HEK293 (cell line): ENCODE measurements around the gene PRSS53.
A peak's percentile ranks its signal among the peaks of the same experiment; 100 is the strongest.

Experiments
- BCL11B ChIP-seq: fragments of 450-650 bp; formaldehyde crosslinking; IDR thresholded peaks from 2 replicates; pipeline ENCODE4 v1.5.1; 2016; ENCODE audit warnings: low read depth, missing biosample characterization, missing genetic modification characterization
- EGR2 ChIP-seq: fragments of 450-650 bp; formaldehyde crosslinking; IDR thresholded peaks from 2 replicates; pipeline ENCODE4 v1.5.1; 2016; ENCODE audit warnings: low read depth, missing biosample characterization, missing genetic modification characterization
- GLIS2 ChIP-seq: fragments of 450-650 bp; formaldehyde crosslinking; IDR thresholded peaks from 2 replicates; pipeline ENCODE4 v1.5.1; 2016; ENCODE audit warnings: missing biosample characterization, missing genetic modification characterization
- HOXA7 ChIP-seq: sonication (generic); formaldehyde crosslinking; IDR thresholded peaks from 2 replicates; pipeline ENCODE4 v1.8.1; 2022; ENCODE audit warnings: missing genetic modification reagents, borderline replicate concordance
- REST ChIP-seq: fragments of 450-650 bp; formaldehyde crosslinking; IDR thresholded peaks from 2 replicates; pipeline ENCODE4 v1.5.1; 2016; ENCODE audit warnings: missing biosample characterization, missing genetic modification characterization
- ZEB2 ChIP-seq: fragments of 450-650 bp; formaldehyde crosslinking; IDR thresholded peaks from 2 replicates; pipeline ENCODE4 v1.5.1; 2016; ENCODE audit warnings: missing biosample characterization, missing genetic modification characterization
- ZNF335 ChIP-seq: fragments of 450-650 bp; formaldehyde crosslinking; conservative IDR thresholded peaks from 2 replicates; pipeline ENCODE4 v1.5.1; 2016; ENCODE audit warnings: missing biosample characterization, missing genetic modification characterization
- ZNF341 ChIP-seq: fragments of 450-650 bp; formaldehyde crosslinking; IDR thresholded peaks from 2 replicates; pipeline ENCODE4; 2016; ENCODE audit warnings: low read depth, missing biosample characterization, missing genetic modification characterization
- ZNF394 ChIP-seq: fragments of 450-650 bp; formaldehyde crosslinking; IDR thresholded peaks from 2 replicates; pipeline ENCODE4 v1.5.1; 2016; ENCODE audit warnings: missing biosample characterization, missing genetic modification characterization, mild to moderate bottlenecking, moderate library complexity, borderline replicate concordance
- ZNF426 ChIP-seq: fragments of 450-650 bp; formaldehyde crosslinking; IDR thresholded peaks from 2 replicates; pipeline ENCODE4 v1.5.1; 2017; ENCODE audit warnings: missing biosample characterization, missing genetic modification characterization, mild to moderate bottlenecking, inconsistent platforms, moderate library complexity
- ZNF518A ChIP-seq: fragments of 450-650 bp; formaldehyde crosslinking; conservative IDR thresholded peaks from 2 replicates; pipeline ENCODE4 v1.5.1; 2016; ENCODE audit warnings: low read depth, missing biosample characterization, missing genetic modification characterization
- ZNF600 ChIP-seq: fragments of 450-650 bp; formaldehyde crosslinking; IDR thresholded peaks from 2 replicates; pipeline ENCODE4 v1.5.1; 2016; ENCODE audit warnings: missing biosample characterization, missing genetic modification characterization
- ZNF623 ChIP-seq: fragments of 450-650 bp; formaldehyde crosslinking; IDR thresholded peaks from 2 replicates; pipeline ENCODE4 v1.5.1; 2016; ENCODE audit warnings: missing biosample characterization, missing genetic modification characterization
- ZNF654 ChIP-seq: fragments of 450-650 bp; formaldehyde crosslinking; IDR thresholded peaks from 2 replicates; pipeline ENCODE4 v1.5.1; 2016; ENCODE audit warnings: low read depth, missing biosample characterization, missing genetic modification characterization
- ZNF660 ChIP-seq: fragments of 450-650 bp; IDR thresholded peaks from 2 replicates; pipeline ENCODE4 v1.5.1; 2018; ENCODE audit warnings: missing biosample characterization, mild to moderate bottlenecking, missing genetic modification characterization
- ZNF76 ChIP-seq: fragments of 450-650 bp; formaldehyde crosslinking; IDR thresholded peaks from 2 replicates; pipeline ENCODE4; 2016; ENCODE audit warnings: low read depth, missing biosample characterization, missing genetic modification characterization, borderline replicate concordance
- ZSCAN30 ChIP-seq: fragments of 450-650 bp; IDR thresholded peaks from 2 replicates; pipeline ENCODE4 v1.5.1; 2018; ENCODE audit warnings: missing biosample characterization, mild to moderate bottlenecking, missing genetic modification characterization, moderate library complexity
- TF ChIP-seq, protein P1 (sequence below): fragments of 450-650 bp; formaldehyde crosslinking; IDR thresholded peaks from 2 replicates; pipeline ENCODE4 v1.5.1; 2016; ENCODE audit warnings: missing biosample characterization, missing genetic modification characterization

PRSS53 gene

DNA sequence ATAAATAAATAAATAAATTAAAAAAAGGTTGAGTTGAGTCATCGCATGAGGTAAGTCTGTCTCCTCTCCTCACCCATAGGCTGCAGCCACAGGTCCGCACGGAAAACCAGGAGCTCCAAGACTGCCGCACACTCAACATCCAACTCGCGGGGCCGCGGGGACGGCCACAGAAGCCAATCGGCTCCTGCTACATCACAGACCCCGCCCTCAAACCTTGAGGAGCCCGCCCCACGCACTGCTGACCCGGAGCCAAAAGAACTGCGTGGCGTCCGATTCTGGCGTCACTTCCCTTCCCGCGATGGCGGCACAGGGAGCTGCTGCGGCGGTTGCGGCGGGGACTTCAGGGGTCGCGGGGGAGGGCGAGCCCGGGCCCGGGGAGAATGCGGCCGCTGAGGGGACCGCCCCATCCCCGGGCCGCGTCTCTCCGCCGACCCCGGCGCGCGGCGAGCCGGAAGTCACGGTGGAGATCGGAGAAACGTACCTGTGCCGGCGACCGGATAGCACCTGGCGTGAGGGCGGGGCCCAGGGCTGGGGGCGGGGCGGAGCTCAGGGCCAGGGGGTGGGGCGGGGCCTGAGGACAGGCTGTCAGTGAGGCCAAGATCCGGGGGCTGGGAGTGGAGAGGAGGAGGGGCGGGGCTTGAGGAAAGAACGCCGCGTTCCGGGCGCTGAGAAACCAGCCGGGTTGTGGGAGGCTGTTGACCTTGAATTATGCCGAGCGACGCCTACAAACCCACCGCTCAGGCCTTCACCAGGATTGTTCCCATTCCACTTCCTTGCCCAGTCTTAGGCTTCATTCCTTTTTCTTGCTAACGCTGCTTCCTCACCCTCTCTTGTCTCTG, 28.9 kb upstream of the PRSS53 start, which contains the start of gene KAT8 (continued):
- peak; percentile 95 for TF ChIP-seq ZNF518A (tag by site-specific recombination)
- no peak for TF ChIP-seq BCL11B
- peak; percentile 75 for TF ChIP-seq REST (tag by site-specific recombination)
- TF ChIP-seq ZNF600 (tag by site-specific recombination): no peak
- TF ChIP-seq ZNF341 (tag by site-specific recombination): peak; percentile 35; the same call in 1 of the 2 replicates
- peak; percentile 37 for TF ChIP-seq ZNF654 (tag by site-specific recombination)
- peak; percentile 21; the same call in 1 of the 2 replicates for TF ChIP-seq ZNF76
- peak; percentile 74 for TF ChIP-seq EGR2
- peak; percentile 58 for TF ChIP-seq ZNF660 (tag by site-specific recombination)
- TF ChIP-seq ZNF426: peak; percentile 91
- TF ChIP-seq HOXA7 (CRISPR knock-in tag): no peak
- peak; percentile 53; the same call in 1 of the 2 replicates for TF ChIP-seq ZSCAN30 (tag by site-specific recombination)
- TF ChIP-seq GLIS2 (tag by site-specific recombination): peak; percentile 82; the same call in 1 of the 2 replicates
- TF ChIP-seq ZNF623 (tag by site-specific recombination): peak; percentile 78
- TF ChIP-seq, protein P1, sequence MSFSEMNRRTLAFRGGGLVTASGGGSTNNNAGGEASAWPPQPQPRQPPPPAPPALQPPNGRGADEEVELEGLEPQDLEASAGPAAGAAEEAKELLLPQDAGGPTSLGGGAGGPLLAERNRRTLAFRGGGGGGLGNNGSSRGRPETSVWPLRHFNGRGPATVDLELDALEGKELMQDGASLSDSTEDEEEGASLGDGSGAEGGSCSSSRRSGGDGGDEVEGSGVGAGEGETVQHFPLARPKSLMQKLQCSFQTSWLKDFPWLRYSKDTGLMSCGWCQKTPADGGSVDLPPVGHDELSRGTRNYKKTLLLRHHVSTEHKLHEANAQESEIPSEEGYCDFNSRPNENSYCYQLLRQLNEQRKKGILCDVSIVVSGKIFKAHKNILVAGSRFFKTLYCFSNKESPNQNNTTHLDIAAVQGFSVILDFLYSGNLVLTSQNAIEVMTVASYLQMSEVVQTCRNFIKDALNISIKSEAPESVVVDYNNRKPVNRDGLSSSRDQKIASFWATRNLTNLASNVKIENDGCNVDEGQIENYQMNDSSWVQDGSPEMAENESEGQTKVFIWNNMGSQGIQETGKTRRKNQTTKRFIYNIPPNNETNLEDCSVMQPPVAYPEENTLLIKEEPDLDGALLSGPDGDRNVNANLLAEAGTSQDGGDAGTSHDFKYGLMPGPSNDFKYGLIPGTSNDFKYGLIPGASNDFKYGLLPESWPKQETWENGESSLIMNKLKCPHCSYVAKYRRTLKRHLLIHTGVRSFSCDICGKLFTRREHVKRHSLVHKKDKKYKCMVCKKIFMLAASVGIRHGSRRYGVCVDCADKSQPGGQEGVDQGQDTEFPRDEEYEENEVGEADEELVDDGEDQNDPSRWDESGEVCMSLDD (tag by site-specific recombination): no peak
- peak; percentile 84 for TF ChIP-seq ZEB2 (tag by site-specific recombination)
- peak; percentile 46 for TF ChIP-seq ZNF335 (tag by site-specific recombination)
- TF ChIP-seq ZNF394: peak; percentile 99
